GM19193 (cell line): ENCODE data around the gene NEAT1.

Experiments used
- POLR2A ChIP-seq: IDR thresholded peaks from 4 replicates; pipeline ENCODE4 v1.6.1; 2011; ENCODE audit not compliant: insufficient read depth, insufficient read length; ENCODE audit errors: extremely low read depth

The NEAT1 gene

DNA sequence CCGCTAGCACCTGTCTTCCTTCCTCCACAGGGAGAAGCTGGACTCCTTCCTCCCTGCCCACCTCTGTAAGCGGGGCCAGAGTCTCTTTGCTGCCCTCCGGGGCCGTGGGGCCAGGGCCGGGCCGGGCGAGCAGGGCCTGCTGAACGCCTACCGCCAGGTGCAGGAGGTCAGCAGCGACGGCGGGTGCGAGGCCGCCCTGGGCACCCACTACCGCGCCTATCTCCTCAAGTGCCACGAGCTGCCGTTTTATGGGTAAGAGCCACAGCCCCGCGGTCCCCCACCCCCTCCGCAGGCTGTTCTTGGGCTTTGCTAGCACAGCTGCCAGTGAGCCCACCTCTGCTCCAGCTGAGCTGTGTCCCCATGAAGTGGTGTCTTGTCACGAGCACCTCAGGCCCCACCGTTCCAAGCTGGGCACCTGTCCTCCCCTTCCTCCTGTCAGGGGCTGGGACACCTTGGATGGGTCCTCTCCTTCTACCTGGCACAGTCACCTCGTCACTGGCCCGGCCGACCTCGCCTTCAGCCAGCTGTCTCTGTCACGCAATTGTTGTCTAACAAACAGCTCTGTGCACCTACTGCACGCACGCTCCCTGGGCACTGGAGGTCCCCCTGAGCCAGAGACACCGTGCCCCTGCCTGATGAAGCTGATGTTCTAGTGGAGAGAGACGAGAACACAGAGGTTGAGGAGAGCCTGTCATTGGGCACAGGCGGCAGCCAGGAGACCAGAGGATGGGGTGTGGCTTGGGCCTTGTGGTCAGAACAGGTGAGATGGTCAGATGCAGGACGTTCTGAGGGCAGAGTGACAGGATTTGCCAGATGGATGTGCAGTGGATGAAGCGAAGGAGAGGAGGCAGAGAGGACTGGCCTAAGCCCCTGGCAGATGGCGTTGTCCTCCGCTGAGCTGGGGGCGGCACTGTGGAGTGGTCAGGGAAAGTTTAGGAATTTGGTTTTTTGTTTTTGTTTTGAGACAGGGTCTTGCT lies 25.5 kb upstream of the NEAT1 start:
- no peak for TF ChIP-seq POLR2A

- TF ChIP-seq POLR2A: no peak
These were observed 24.2 kb upstream of the NEAT1 start for GRCh38 chr11:65398362-65398910.

- no peak for TF ChIP-seq POLR2A
These were observed 23.3 kb upstream of the NEAT1 start for GRCh38 chr11:65399249-65399648.

DNA sequence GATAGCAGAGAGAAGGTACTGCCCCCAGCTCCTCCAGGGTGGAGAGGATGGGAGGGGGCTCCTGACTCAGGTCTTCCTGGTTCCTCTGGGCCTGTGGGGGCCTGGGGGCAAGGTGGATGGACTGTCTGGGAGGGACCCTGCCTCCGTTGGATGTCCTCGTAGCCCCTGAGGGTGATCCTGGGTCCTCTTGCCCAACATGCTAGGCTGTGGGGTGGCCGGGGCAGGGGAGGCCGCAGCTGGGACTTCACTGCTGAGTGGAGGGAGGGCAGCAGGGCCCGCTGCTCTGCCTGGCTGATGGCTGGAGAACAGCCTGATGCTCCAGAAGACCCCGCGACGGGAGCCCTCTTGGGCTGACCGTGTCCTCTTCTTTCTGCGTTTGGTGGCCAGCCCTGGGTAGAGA lies 22.8 kb upstream of the NEAT1 start:
- TF ChIP-seq POLR2A: no peak

GRCh38 chr11:65400307-65401072 lies 22.1 kb upstream of the NEAT1 start:
- no peak for TF ChIP-seq POLR2A

- no peak for TF ChIP-seq POLR2A
These were observed 21.4 kb upstream of the NEAT1 start for GRCh38 chr11:65401073-65401802.

- no peak for TF ChIP-seq POLR2A
These were observed 20.8 kb upstream of the NEAT1 start for GRCh38 chr11:65401803-65402248.

GRCh38 chr11:65402790-65403189 lies 19.8 kb upstream of the NEAT1 start:
- no peak for TF ChIP-seq POLR2A

GRCh38 chr11:65403607-65404121 lies 18.9 kb upstream of the NEAT1 start:
- no peak for TF ChIP-seq POLR2A

DNA sequence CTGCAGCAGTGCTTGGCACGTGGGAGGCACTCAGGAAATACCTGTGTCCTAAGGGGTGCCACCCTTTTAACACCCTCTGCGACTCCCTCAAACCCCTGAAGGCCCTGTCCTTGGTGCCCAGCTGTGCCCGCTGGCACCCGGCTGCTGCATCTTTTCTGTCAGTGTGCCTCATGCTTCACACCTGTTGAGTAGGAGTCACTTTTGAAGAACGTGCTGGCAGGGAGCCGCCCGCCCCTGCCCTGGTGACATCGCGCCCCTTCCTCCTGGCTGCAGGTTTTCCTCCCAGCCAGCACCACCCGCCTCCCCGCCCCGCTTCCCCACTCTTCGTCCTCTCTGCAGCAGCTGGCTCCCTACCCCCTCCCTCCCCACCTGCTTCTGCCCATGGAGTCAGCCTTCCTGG lies 18.4 kb upstream of the NEAT1 start:
- no peak for TF ChIP-seq POLR2A

DNA sequence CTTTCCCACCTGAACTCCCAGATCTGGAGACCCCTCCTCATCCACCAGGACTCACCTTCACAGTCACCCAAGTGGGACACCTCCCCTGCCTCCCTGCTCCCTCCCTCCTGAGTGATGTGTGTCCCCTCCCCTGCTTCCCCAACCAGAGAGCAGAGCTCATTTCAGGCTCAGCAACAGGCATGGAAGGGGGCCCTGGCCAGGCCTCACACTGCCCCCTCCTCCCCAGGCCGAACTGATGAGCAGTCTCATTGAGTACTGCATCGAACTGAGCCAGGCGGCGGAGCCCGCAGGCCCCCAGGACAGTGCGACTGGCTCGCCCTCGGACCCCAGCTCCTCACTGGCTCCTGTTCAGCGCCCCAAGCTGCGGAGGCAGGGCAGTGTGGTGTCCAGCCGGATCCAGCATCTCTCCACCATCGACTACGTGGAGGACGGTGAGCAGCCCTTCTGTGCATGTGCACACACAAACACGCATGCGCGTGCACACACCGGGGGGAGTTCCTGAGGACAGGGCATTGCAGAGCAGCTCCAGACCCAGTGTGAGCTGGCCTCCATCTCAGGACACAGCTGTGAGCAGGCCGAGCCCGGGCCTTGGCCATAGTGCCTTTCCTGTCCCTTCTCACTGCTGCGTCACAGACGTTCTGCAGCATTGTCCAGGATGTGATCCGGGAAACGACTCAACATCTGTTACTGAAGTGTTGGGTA lies 17.8 kb upstream of the NEAT1 start:
- no peak for TF ChIP-seq POLR2A

- TF ChIP-seq POLR2A: no peak
These were observed 11.5 kb upstream of the NEAT1 start for GRCh38 chr11:65410936-65411680.

- TF ChIP-seq POLR2A: no peak
These were observed 10.9 kb upstream of the NEAT1 start for GRCh38 chr11:65411681-65412070.
